HG02870 (cell line): ENCODE measurements around the gene SCUBE1.

ENCODE experiments used
- ATAC-seq: cut with Tn5 transposase; IDR thresholded peaks from one replicate; pipeline ENCODE4 v1.9.1; 2021; ENCODE audit warnings: mild to moderate bottlenecking, moderate library complexity; ENCODE audit not compliant: unreplicated experiment

SCUBE1 gene

GRCh38 chr22:43343262-43343669, at the start of gene SCUBE1:
Gene SCUBE1 (minus strand): TSS chr22:43343372. CDS start chr22:43343261, 111 bp downstream.
- ATAC-seq = no peak

DNA sequence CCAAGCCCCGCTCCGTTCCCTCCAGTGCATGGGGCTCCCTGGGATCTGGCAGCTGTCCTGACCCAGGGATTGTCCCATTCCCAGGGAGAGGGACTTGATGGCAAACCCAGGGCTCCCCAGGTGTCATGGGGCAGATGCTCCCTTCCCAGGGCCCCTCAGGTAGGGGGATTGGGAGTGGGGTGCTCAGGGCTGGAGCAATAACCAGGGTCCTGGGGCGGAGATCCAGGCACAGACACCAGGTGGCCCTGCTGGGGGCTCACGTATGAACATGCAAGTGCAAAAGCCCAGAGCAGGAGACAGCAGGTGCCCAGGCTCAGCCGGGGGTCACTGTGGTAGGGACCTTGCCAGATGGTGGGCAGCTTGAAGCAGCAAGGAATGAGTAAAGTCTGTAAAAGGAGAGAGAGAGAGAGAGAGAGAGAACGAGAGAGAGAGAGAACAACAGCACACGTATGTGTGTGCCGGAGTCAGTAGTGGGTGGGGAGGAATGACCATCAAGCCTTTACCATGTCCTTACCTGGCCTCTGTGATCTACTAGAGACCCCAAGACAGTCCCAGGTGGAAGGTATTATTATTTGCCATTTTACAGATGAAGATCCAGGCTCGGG, 49.3 kb upstream of the SCUBE1 start:
- no peak for ATAC-seq

DNA sequence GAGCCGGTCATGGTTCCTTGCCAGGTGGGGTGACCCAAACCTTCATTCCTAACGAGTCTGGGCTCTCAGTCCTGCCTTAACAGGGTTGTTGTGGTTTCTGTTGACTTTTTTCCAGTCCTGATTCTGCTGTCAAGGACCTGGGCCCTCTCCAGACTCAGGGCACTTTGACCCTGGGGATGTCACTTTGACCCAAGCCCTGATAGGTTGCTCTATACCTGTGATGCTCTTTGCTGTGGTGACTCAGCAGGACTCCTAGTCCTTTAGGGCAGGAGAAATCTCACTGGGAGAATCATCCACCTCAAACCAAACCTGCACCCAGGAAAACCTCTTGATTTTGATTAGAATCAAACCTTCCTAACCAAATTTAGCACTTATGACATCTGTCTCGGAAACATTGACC, 48.1 kb upstream of the SCUBE1 start:
- ATAC-seq = no peak

DNA sequence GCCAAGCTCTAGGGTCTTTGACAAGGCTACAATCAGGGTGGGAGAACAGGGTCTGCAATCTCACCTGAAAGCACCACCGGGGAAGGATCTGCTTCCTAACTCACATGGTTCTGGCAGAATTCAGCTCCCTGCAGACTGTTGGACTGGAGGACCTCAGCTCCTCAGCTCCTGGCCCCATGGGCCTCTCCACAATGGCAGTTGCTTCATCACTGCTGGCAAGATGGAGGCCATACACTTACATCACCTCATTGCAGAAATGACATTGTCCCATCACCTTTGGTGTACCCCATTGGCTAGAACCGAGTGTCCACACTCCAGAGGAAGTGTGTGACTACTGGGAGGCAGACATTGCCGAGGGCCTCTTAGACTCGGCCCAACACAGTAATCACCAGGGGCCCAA, 47.7 kb upstream of the SCUBE1 start:
- no peak for ATAC-seq

GRCh38 chr22:43390166-43390565, 47.0 kb upstream of the SCUBE1 start:
- no peak for ATAC-seq

- no peak for ATAC-seq
Observed at GRCh38 chr22:43389227-43389836, 46.2 kb upstream of the SCUBE1 start.

GRCh38 chr22:43388420-43388851, 45.3 kb upstream of the SCUBE1 start:
- ATAC-seq = no peak

- no peak for ATAC-seq
Observed at GRCh38 chr22:43387815-43388214, 44.6 kb upstream of the SCUBE1 start.

DNA sequence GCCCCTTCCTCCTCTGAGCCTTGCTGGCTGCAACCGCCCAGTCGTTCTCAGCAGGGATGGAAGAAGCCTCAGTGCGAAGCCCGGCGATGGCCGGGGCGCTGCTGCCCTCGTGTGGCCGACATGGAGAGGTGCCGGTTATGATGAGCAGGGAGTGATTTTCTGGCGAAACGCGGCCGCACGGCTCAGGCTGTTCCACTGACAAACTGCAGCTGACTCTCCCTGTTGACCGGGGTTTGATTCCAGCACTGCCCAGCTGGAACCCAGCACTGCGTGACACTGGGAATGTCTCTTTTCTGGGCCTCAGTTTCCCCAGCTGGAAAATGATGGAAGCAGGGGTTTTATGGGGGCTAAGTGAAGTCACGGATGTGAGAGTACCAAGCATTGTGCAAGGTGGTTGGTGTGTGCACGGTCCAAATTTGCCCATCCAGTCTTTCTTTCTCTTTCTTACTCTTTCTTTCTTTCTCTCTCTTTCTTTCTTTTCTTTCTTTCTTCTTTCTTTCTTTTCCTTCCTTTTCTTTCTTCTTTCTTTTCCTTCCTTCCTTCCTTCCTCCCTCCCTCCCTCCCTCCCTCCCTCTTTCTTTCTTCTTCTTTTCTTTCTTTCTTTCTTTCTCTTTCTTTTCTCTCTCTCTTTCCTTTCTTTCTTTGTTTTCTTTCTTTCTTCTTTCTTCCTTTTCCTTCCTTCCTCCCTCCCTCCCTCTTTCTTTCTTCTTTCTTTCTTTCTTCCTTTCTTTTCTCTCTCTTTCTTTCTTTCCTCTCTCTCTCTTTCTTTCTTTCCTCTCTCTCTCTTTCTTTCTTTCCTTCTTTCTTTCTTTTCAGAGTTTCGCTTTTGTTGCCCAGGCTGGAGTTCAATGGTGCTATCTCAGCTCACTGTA, 42.8 kb upstream of the SCUBE1 start:
- ATAC-seq = no peak

- ATAC-seq = no peak
Observed at GRCh38 chr22:43384863-43385262, 41.7 kb upstream of the SCUBE1 start.

- ATAC-seq = no peak
Observed at GRCh38 chr22:43381693-43382092, 38.5 kb upstream of the SCUBE1 start.

DNA sequence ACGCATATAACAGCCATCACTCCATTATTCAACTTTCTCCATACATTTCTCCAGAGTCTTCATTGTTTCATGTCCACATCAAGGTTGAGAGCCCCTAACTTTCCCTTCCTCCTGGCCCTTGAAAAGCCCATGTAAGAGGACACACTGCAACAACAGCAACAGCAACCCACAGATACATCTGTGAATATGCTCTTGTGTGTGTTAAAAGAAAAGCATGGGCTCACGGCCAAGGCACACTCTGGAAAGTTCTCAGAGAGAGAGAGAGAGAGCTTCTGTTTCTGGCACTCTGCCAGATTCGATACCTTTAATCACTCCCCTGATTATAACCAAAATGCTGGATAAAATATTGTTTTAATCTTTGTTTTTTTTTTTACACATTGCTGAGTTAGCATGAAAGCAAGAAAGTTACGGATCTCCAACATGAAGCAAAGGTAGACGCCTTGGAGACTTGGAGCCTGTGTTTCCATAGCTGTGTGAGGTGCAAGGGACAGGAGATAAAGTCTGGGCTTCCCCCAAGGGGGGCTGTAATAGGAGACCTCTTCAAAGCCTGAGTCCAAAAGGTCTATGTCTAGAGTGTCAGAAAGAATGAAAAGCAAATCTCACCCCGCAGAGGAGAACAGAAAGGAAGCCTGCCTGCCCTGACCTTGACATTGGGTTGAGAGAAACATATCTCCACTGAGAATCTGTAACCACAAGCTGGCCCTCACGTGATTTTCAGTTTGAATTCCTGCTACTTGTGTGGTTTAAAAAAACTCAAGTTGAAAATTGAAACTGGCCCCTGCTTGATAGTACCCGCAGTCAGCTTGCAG, 34.9 kb upstream of the SCUBE1 start:
- ATAC-seq = no peak

GRCh38 chr22:43377548-43377895, 34.4 kb upstream of the SCUBE1 start:
- ATAC-seq = no peak

DNA sequence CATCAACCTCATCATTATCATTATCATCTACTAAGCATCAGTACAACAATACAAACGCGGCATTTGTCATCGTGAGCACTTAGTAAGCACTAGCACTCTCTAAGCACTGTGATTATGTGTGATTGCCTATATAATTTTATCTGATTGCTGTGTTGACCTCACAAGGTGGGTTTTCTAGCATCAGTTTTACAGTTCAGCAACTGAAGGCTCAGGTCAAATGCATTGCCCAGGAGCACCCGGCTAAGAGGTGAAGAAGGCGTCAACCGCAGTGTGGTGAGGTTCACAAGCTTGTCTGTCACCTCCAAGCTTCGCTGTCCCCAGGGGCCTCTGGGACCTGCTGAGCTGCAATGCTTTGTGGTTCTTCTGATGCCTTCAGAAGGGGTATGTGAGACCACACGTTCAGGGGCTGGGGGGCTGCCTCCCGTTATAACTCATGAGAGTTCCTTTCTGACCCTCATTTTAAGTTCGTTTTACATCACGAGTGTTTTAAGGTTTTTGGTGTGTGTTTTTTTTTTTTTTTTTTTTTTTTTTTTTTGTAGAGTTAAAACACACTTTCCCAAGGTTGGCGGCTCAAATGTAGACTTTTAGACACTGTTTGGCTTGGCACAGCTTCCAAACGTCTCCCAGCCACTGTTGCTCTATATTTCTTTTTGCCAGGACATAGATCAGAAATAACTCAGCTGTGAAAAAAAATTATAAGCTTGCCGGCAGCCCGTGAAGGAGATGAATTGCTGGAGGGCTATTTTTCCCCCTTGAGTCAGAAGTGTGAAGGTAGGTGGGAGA, 33.8 kb upstream of the SCUBE1 start:
- no peak for ATAC-seq

GRCh38 chr22:43375951-43376455, 32.8 kb upstream of the SCUBE1 start:
- ATAC-seq = no peak

DNA sequence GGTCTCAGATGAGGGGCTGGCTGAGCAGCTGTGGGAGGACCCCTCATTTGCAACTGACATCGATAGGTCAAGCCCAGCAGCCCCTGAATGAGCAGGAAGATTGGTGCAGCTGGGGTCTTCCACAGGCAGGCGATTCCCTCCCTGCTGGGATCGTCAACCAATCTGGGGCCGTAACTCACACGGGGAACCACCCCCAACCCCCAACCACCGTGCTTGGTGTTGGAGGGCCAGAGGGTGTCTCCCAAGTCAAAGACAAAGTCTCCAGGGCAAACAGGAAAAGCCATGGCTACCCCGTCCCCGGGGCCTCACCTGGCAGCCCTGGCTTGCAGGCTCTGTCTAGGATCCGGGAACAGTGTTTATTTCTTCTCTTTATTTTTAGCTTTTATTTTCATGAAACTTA, 26.9 kb upstream of the SCUBE1 start:
- no peak for ATAC-seq

DNA sequence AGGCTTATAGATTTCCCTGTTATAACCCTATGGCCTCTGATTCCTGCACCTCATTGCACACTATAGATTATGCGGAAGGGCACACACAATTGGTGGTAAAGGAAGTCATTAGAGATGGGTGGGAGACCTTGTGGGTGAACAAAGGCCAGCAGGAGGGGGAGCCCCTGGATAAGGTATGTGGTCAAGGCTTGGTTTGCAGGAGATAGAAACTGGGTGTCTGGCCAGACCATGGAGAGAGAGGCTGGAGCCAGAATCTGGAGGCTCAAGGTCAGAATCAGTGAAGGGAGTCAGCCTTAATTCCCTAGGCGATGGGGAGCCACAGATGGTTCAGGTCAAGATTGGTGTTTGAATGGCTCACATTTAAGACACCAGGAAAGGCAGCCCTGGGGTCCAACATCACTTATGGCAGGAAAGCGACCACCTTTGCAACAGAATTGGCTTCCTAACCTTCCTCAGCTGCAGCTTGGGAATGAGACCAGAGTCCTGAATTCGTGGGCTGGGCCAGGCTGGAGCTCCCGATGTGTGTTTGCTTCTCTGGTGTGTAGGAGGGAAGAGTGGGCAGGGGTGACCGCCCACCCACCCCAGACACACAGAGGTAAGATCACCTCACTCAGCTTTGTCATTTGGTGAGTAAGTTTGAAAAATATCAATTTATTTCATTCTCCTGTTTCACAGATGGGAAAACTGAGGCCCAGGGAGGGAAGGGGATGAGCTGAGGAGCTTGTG, 22.7 kb upstream of the SCUBE1 start:
- ATAC-seq = no peak

GRCh38 chr22:43364169-43364435, 20.9 kb upstream of the SCUBE1 start:
- no peak for ATAC-seq

- ATAC-seq = no peak
Observed at GRCh38 chr22:43363315-43364168, 20.4 kb upstream of the SCUBE1 start.
